Parietal lobe (tissue), 1 donor: Measurements from ENCODE around the gene GSDME. TPM values are rescaled to one million over a fixed set of nuclear protein-coding genes. Genes with fewer than 3 reads are reported as not detected.

Source experiments
- total RNA-seq: library from RNA; depleted of rRNA; stranded (reverse); fragments of >200 nt; gene quantifications from one replicate; pipeline ENCODE4 v1.2.3, GENCODE V29; 2014

GSDME gene
- 46.6 TPM for total RNA-seq

DNA sequence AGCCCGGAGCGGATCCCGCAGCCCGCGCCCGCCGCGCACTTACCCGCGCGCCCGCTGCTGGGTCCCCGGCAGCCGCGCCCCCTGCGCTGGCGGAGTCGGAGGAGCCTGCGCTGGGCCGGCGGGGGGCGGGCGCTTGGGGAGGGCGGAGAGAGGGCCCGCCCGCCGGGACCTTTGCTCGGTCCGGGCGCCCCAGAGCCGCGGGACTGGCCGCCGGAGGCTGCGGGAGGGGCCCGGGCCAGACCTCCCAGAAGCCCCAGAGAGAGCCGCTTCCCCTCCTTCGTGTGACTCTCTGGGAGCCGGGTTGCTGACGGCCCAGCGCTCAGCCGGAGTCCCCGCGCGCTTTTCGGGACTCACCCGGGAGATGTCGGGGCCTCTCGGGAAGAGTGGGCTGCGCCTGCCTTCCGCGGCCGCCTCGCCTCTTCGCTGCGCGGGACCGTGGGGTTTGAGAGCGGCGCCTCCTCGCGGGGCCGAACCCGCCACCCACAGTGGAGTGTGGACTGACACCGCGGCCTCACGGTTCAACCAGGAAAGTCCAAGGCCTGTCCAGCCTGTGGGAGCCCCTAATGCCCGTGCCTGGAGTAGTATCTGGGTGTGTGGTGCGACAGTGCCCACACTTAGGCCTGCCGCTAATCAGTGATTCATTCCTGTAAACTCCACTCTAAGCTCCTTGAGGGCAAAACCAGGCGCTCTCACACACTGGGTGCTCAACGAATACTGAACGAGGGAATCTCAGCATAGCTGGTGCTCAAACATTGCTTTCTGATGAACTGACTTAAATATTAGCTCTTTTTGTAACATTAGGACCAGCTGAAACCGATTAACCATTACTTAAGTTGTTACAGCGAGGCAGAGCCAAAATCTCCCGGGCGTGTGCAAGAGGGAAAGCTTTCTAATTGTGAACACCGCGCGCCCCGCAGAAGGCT lies at the start of gene GSDME:
GSDME (minus strand) TSS at position 112 of the 923 bp plus-strand sequence. CDS start 7,690 bp downstream, outside the sequence.

Other genes starting within 250 kb of the GSDME start
- gene PALS2, start 184.0 kb downstream of the GSDME start, total RNA-seq, result 149 TPM
- 14.1 TPM for gene OSBPL3, start 222.7 kb upstream of the GSDME start, total RNA-seq